ENCODE results near the gene QRICH2. TPM values are rescaled to one million over a fixed set of nuclear protein-coding genes. Genes with fewer than 3 reads are reported as not detected.

Gene QRICH2
- total and polyA plus RNA-seq, 4 donors: 0.56 to 6.1 (median 0.67) TPM

GRCh38 chr17:76354317-76354729 is 46.2 kb upstream of the QRICH2 start:
- Histone ChIP-seq H3K27me3 (ENCODE audit: control insufficient read depth in 4 of 4, insufficient read depth in 4 of 4, low read length in 3 of 4) (no peaks in the 10 kb centered on the region), H3K9ac (ENCODE audit: low read depth in 1 of 2, low read length in 2 of 2) (peak overlapping the region in 1 of 2 donors; percentile 68), H3K36me3 (ENCODE audit: control insufficient read depth in 4 of 4, insufficient read depth in 3 of 4, low read depth in 1 of 4, low read length in 3 of 4) (no peaks in the 10 kb centered on the region), H3K4me1 (ENCODE audit: control insufficient read depth in 4 of 4, insufficient read depth in 4 of 4, low read length in 3 of 4) (peaks cover 4 to 22% (median 18%) of the 10 kb centered on the region in 4 donors), H3K27ac (ENCODE audit: low read depth in 1 of 2, low read length in 2 of 2) (no peak overlapping the region), H3K4me3 (ENCODE audit: low read depth in 1 of 3, low read length in 3 of 3) (peak overlapping the region; percentile 87 to 94 (median 89)), H3K9me3 (ENCODE audit: control insufficient read depth in 4 of 4, low read length in 3 of 4) (no peaks in the 10 kb centered on the region)
- DNase-seq (ENCODE audit: low spot score): no peak
- WGBS: 2% methylated on average over 18 of the region's 18 CpGs
- TF ChIP-seq, protein P1, sequence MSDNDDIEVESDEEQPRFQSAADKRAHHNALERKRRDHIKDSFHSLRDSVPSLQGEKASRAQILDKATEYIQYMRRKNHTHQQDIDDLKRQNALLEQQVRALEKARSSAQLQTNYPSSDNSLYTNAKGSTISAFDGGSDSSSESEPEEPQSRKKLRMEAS (IDR thresholded peaks at IDR 0.05): no peak
- TF ChIP-seq JUND (IDR thresholded peaks at IDR 0.05) (no peak), NR2F2 (IDR thresholded peaks at IDR 0.05) (no peak), SP1 (IDR thresholded peaks at IDR 0.05) (no peak), RAD21 (IDR thresholded peaks at IDR 0.05) (no peak), GABPA (IDR thresholded peaks at IDR 0.05 in 1 of 2, conservative IDR thresholded peaks at IDR 0.05 in 1 of 2) (no peak), FOXA2 (IDR thresholded peaks at IDR 0.05) (no peak), ZBTB33 (IDR thresholded peaks at IDR 0.05) (no peak), FOXA1 (IDR thresholded peaks at IDR 0.05) (no peak), YY1 (IDR thresholded peaks at IDR 0.05) (no peak), EGR1 (IDR thresholded peaks at IDR 0.05; ENCODE audit: low read depth in 2 of 2) (no peak), RXRA (IDR thresholded peaks at IDR 0.05) (no peak), HNF4A (conservative IDR thresholded peaks at IDR 0.05) (no peak), HNF4G (IDR thresholded peaks at IDR 0.05) (no peak)
- TF ChIP-seq, protein P2, sequence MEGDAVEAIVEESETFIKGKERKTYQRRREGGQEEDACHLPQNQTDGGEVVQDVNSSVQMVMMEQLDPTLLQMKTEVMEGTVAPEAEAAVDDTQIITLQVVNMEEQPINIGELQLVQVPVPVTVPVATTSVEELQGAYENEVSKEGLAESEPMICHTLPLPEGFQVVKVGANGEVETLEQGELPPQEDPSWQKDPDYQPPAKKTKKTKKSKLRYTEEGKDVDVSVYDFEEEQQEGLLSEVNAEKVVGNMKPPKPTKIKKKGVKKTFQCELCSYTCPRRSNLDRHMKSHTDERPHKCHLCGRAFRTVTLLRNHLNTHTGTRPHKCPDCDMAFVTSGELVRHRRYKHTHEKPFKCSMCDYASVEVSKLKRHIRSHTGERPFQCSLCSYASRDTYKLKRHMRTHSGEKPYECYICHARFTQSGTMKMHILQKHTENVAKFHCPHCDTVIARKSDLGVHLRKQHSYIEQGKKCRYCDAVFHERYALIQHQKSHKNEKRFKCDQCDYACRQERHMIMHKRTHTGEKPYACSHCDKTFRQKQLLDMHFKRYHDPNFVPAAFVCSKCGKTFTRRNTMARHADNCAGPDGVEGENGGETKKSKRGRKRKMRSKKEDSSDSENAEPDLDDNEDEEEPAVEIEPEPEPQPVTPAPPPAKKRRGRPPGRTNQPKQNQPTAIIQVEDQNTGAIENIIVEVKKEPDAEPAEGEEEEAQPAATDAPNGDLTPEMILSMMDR (IDR thresholded peaks at IDR 0.05; ENCODE audit: low read depth, low read length, missing input control): no peak
- TF ChIP-seq, protein P3, sequence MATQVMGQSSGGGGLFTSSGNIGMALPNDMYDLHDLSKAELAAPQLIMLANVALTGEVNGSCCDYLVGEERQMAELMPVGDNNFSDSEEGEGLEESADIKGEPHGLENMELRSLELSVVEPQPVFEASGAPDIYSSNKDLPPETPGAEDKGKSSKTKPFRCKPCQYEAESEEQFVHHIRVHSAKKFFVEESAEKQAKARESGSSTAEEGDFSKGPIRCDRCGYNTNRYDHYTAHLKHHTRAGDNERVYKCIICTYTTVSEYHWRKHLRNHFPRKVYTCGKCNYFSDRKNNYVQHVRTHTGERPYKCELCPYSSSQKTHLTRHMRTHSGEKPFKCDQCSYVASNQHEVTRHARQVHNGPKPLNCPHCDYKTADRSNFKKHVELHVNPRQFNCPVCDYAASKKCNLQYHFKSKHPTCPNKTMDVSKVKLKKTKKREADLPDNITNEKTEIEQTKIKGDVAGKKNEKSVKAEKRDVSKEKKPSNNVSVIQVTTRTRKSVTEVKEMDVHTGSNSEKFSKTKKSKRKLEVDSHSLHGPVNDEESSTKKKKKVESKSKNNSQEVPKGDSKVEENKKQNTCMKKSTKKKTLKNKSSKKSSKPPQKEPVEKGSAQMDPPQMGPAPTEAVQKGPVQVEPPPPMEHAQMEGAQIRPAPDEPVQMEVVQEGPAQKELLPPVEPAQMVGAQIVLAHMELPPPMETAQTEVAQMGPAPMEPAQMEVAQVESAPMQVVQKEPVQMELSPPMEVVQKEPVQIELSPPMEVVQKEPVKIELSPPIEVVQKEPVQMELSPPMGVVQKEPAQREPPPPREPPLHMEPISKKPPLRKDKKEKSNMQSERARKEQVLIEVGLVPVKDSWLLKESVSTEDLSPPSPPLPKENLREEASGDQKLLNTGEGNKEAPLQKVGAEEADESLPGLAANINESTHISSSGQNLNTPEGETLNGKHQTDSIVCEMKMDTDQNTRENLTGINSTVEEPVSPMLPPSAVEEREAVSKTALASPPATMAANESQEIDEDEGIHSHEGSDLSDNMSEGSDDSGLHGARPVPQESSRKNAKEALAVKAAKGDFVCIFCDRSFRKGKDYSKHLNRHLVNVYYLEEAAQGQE (IDR thresholded peaks at IDR 0.05): no peak
- TF ChIP-seq, protein P4, sequence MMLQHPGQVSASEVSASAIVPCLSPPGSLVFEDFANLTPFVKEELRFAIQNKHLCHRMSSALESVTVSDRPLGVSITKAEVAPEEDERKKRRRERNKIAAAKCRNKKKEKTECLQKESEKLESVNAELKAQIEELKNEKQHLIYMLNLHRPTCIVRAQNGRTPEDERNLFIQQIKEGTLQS (IDR thresholded peaks at IDR 0.05): no peak

Data from liver (tissue), 9 donors.